HG03457 (cell line): ENCODE results near the gene NID2.

Source experiments
- ATAC-seq: cut with Tn5 transposase; IDR thresholded peaks from one replicate; pipeline ENCODE4 v1.9.1; 2021; ENCODE audit warnings: moderate number of reproducible peaks; ENCODE audit not compliant: unreplicated experiment

The NID2 gene

GRCh38 chr14:51963286-51963685 is 105.6 kb downstream of the NID2 start:
- no peak for ATAC-seq

- ATAC-seq, result no peak
Measured at GRCh38 chr14:51962711-51963110, 106.1 kb downstream of the NID2 start.

- ATAC-seq, result no peak
Measured at GRCh38 chr14:51960866-51961265, 108.0 kb downstream of the NID2 start.

GRCh38 chr14:51959928-51960327 is 108.9 kb downstream of the NID2 start:
- no peak for ATAC-seq

- no peak for ATAC-seq
Measured at GRCh38 chr14:51957950-51958349, 110.9 kb downstream of the NID2 start.
